Neural crest cell (in vitro differentiated cells): ENCODE results near the gene SPEG. TPM values are rescaled to one million over a fixed set of nuclear protein-coding genes. Genes with fewer than 3 reads are reported as not detected.

Source experiments
- DNase-seq: peaks from one replicate; pipeline ENCODE4 v3.0.0; 2021; ENCODE audit warnings: low read depth, mixed read lengths, low spot score
- H3K27ac Mint-ChIP-seq: one replicate; pipeline ENCODE4 v1.8.0; 2021; ENCODE audit warnings: mild to moderate bottlenecking, mixed read lengths; ENCODE audit not compliant: unreplicated experiment
- H3K27me3 Mint-ChIP-seq: 2 replicates; pipeline ENCODE4 v1.8.0; 2021; ENCODE audit warnings: low read depth, mild to moderate bottlenecking, mixed read lengths
- H3K36me3 Mint-ChIP-seq: 2 replicates; pipeline ENCODE4 v1.8.0; 2021; ENCODE audit warnings: low read depth, mild to moderate bottlenecking, mixed read lengths
- H3K4me1 Mint-ChIP-seq: 2 replicates; pipeline ENCODE4 v1.8.0; 2021; ENCODE audit warnings: mixed read lengths
- H3K4me3 Mint-ChIP-seq: one replicate; pipeline ENCODE4 v1.8.0; 2021; ENCODE audit warnings: mild to moderate bottlenecking, mixed read lengths
- H3K9me3 Mint-ChIP-seq: 2 replicates; pipeline ENCODE4 v1.8.0; 2021; ENCODE audit warnings: mixed read lengths
- total RNA-seq: library from RNA; stranded (reverse); gene quantifications from 2 replicates; pipeline ENCODE4 v1.2.1, GENCODE V29; 2021
- TF ChIP-seq, protein P1 (sequence below): fragments of 200-600 bp; sonication (generic); conservative IDR thresholded peaks from 2 replicates; pipeline ENCODE4 v1.5.0; 2021; ENCODE audit warnings: antibody characterized with exemption, mild to moderate bottlenecking

Gene SPEG
- total RNA-seq, 1 donor from 2014 or later, result 13.4 TPM

DNA sequence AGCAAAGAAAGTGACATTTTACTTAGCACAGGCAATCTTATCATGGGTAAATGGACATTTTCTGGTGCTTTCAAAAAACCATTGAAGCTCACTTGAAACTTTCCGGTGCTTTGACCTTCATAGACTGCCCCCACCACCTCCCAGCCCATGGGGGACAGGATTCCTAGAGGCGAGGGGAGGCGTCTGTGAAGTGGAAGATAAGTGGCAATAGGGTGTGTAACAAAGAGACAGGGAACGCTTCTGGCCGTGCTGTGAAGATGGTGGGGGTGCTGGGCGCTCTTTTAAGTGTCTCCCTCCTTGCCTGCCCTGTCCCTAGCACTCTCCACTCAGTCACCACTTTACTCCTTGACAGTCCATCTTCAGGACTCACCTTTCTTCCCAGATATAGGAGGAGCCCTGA is 40.6 kb downstream of the SPEG start:
- Mint-ChIP-seq H3K27me3 (peaks cover 11% of the 10 kb centered on the region), H3K4me1 (peaks cover 18% of the 10 kb centered on the region), H3K9me3 (no peaks in the 10 kb centered on the region), H3K36me3 (no peaks in the 10 kb centered on the region), H3K27ac (no peak overlapping the region), H3K4me3 (no peak overlapping the region)
- TF ChIP-seq, protein P1, sequence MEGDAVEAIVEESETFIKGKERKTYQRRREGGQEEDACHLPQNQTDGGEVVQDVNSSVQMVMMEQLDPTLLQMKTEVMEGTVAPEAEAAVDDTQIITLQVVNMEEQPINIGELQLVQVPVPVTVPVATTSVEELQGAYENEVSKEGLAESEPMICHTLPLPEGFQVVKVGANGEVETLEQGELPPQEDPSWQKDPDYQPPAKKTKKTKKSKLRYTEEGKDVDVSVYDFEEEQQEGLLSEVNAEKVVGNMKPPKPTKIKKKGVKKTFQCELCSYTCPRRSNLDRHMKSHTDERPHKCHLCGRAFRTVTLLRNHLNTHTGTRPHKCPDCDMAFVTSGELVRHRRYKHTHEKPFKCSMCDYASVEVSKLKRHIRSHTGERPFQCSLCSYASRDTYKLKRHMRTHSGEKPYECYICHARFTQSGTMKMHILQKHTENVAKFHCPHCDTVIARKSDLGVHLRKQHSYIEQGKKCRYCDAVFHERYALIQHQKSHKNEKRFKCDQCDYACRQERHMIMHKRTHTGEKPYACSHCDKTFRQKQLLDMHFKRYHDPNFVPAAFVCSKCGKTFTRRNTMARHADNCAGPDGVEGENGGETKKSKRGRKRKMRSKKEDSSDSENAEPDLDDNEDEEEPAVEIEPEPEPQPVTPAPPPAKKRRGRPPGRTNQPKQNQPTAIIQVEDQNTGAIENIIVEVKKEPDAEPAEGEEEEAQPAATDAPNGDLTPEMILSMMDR, result no peak
- no peak for DNase-seq

DNA sequence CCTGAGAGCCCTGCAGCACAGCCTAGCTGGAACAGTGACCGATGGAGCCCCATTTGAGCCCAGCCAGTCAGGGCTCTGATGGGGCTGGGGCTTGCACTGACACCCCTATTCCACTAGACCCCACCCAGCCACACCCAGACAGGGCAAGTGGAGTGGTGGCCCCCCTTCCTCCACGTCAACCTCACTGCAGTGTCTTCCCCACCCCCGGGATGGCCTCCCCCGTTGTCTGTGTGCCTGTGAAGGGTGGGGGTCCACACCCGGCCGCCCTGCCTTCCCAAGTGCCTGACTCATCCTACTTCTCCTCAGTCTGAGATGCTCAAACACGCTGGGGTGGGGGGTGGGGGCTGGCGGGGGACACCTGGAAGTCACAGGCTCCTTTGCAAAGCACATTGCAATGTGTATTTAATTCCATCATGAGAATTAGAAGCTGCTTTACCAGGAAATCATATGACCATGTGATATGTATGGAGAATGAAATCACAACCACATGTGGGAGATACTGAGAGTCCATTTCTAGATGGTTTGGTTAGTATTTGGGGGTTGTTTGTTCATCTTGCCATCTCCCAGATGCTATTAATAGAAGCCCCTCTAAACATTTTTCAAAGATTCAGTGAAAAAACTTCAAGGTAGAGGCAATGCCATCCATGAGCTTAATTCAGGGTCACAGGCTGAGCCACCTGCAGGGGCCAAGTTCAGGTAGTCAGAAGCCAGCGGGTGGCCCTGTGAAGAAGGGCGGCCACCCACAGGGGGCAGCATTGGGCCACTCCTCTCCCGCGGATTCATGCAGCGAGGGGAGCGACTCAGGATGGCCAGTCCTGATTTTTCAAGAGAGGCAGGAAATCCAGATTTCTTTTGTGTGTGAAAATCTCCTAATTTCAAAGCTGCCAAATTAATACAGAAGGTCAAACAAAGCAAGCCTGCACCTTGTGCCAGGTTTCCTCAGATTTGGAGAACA is 41.3 kb downstream of the SPEG start:
- Mint-ChIP-seq H3K9me3 (no peaks in the 10 kb centered on the region), H3K36me3 (no peaks in the 10 kb centered on the region), H3K4me3 (peak overlapping the region; percentile 84), H3K4me1 (peaks cover 12% of the 10 kb centered on the region), H3K27ac (peak overlapping the region; percentile 39), H3K27me3 (peaks cover 14% of the 10 kb centered on the region)
- peak; percentile 79 for DNase-seq
- TF ChIP-seq, protein P1, result peak; percentile 84

DNA sequence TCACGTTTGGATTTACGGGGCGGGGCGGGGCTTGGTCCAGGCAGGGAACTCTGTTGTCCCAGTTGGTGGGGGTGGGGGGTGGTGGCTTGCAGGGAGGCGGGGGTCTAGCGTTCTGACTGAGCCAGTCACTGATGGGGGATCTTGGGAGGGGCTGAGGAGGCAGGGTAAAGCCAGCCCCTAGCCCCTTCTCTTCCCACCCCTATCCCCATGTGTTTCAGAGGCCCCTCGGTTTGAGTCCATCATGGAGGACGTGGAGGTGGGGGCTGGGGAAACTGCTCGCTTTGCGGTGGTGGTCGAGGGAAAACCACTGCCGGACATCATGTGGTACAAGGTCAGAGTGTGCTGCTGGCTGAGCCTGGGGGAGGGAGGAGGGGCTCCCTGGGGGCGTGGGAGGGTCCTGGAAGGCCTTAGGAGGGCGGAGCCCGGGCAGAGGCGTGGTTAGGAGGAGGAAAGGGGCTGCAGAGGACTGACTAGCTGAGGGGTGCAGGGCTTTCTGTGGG is 42.1 kb downstream of the SPEG start:
- DNase-seq, result peak; percentile 66
- Mint-ChIP-seq H3K4me3 (peak overlapping the region; percentile 84), H3K4me1 (peaks cover 12% of the 10 kb centered on the region), H3K9me3 (no peaks in the 10 kb centered on the region), H3K36me3 (no peaks in the 10 kb centered on the region), H3K27me3 (peaks cover 20% of the 10 kb centered on the region), H3K27ac (peak overlapping the region; percentile 86)
- TF ChIP-seq, protein P1, result no peak

DNA sequence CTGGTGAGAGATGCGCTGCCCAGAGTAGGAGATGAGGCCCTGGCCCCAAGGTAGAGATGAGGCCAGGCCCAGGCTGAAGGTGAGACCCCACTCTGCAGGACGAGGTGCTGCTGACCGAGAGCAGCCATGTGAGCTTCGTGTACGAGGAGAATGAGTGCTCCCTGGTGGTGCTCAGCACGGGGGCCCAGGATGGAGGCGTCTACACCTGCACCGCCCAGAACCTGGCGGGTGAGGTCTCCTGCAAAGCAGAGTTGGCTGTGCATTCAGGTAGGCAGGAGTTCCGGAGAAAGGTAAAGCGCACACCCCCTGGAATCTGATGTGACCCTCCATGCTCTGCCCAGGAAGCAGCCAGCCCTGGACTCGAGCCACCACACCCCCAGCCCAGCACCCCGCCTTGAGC is 42.5 kb downstream of the SPEG start:
- no peak for DNase-seq
- H3K27ac Mint-ChIP-seq, result no peak overlapping the region
- TF ChIP-seq, protein P1, result no peak
- H3K27me3 Mint-ChIP-seq, result peaks cover 25% of the 10 kb centered on the region
- H3K4me1 Mint-ChIP-seq, result peaks cover 12% of the 10 kb centered on the region
- no peak overlapping the region for H3K4me3 Mint-ChIP-seq
- H3K36me3 Mint-ChIP-seq, result no peaks in the 10 kb centered on the region
- no peaks in the 10 kb centered on the region for H3K9me3 Mint-ChIP-seq

DNA sequence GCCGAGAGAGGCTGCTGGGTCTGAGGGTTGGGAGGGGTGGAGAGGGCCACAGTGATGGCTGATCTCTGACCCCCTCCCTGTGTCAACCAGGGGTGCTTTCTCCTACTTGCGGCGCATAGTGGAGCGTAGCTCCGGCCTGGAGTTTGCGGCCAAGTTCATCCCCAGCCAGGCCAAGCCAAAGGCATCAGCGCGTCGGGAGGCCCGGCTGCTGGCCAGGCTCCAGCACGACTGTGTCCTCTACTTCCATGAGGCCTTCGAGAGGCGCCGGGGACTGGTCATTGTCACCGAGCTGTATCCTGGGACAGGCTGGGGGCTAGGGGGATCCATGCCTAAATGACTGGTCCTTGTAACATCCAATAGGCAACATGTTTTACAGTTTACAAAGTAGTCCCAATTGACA is 43.2 kb downstream of the SPEG start:
- Mint-ChIP-seq H3K4me3 (no peak overlapping the region), H3K4me1 (peaks cover 12% of the 10 kb centered on the region), H3K36me3 (no peaks in the 10 kb centered on the region), H3K27me3 (peaks cover 31% of the 10 kb centered on the region), H3K9me3 (no peaks in the 10 kb centered on the region), H3K27ac (no peak overlapping the region)
- TF ChIP-seq, protein P1, result no peak
- no peak for DNase-seq
